GM18517 (cell line): Measurements from ENCODE around the gene ZWINT.

ENCODE experiments used
- ATAC-seq: cut with Tn5 transposase; IDR thresholded peaks from one replicate; pipeline ENCODE4 v1.9.1; 2021; ENCODE audit warnings: mild to moderate bottlenecking, moderate library complexity; ENCODE audit not compliant: unreplicated experiment

ZWINT gene

GRCh38 chr10:56360967-56361612, at the start of gene ZWINT:
Gene ZWINT (minus strand): TSS chr10:56361259. CDS start chr10:56361236, 23 bp downstream.
- ATAC-seq = peak; percentile 97

- ATAC-seq = no peak
These were observed 22.7 kb upstream of the ZWINT start for GRCh38 chr10:56383806-56384205.

- no peak for ATAC-seq
These were observed 9.4 kb upstream of the ZWINT start for GRCh38 chr10:56370217-56371113.

GRCh38 chr10:56360583-56360966, 484 bp downstream of the ZWINT start:
- no peak for ATAC-seq

- no peak for ATAC-seq
These were observed 1.2 kb downstream of the ZWINT start for GRCh38 chr10:56359837-56360236.

- ATAC-seq = no peak
These were observed 4.0 kb downstream of the ZWINT start for GRCh38 chr10:56357018-56357417.

- no peak for ATAC-seq
These were observed 9.0 kb downstream of the ZWINT start for GRCh38 chr10:56351909-56352630.

- ATAC-seq = no peak
These were observed 11.4 kb downstream of the ZWINT start for GRCh38 chr10:56349611-56350010.

GRCh38 chr10:56348101-56348500, 13.0 kb downstream of the ZWINT start:
- no peak for ATAC-seq

GRCh38 chr10:56346845-56347415, 14.1 kb downstream of the ZWINT start:
- no peak for ATAC-seq

GRCh38 chr10:56341612-56342011, 19.4 kb downstream of the ZWINT start:
- no peak for ATAC-seq

GRCh38 chr10:56329961-56330360, 31.1 kb downstream of the ZWINT start:
- no peak for ATAC-seq

- no peak for ATAC-seq
These were observed 33.9 kb downstream of the ZWINT start for GRCh38 chr10:56327118-56327517.

GRCh38 chr10:56319386-56319785, 41.7 kb downstream of the ZWINT start:
- ATAC-seq = peak; percentile 94

GRCh38 chr10:56318816-56319215, 42.2 kb downstream of the ZWINT start:
- peak; percentile 42 for ATAC-seq

GRCh38 chr10:56317603-56318002, 43.5 kb downstream of the ZWINT start:
- ATAC-seq = no peak

- no peak for ATAC-seq
These were observed 44.5 kb downstream of the ZWINT start for GRCh38 chr10:56316603-56317002.
